Activated naive CD4-positive, alpha-beta T cell treated with anti-CD3 and anti-CD28 coated beads for 36 hours (primary cell): ENCODE results near the gene XPNPEP3. TPM values are rescaled to one million over a fixed set of nuclear protein-coding genes. Genes with fewer than 3 reads are reported as not detected.
"Not testable (repeated sequence)": the region's sequence is repeated elsewhere in the genome, so short reads cannot be mapped to it uniquely, and the experiment has no call there.

ENCODE experiments used
- CTCF ChIA-PET: fragments of 350-600 bp; sonication (Branson Sonifier 250); formaldehyde crosslinking; loops from one replicate; lab custom pipeline; 2021; ENCODE audit warnings: antibody characterized with exemption; lab: Charles Lee
- DNase-seq: peaks from one replicate; pipeline ENCODE4 v3.0.0-alpha.2; 2020
- H3K27ac Mint-ChIP-seq: one replicate; pipeline ENCODE4 v1.8.0; 2021; ENCODE audit warnings: mild to moderate bottlenecking, mixed read lengths
- H3K27me3 Mint-ChIP-seq: one replicate; pipeline ENCODE4 v1.8.0; 2021; ENCODE audit warnings: low read depth, mixed read lengths
- H3K36me3 Mint-ChIP-seq: one replicate; pipeline ENCODE4 v1.8.0; 2021; ENCODE audit warnings: low read depth, mixed read lengths
- H3K4me1 Mint-ChIP-seq: one replicate; pipeline ENCODE4 v1.8.0; 2021; ENCODE audit warnings: low read depth, mixed read lengths
- H3K4me3 Mint-ChIP-seq: one replicate; pipeline ENCODE4 v1.8.0; 2021; ENCODE audit warnings: mild to moderate bottlenecking, moderate library complexity, mixed read lengths
- H3K9me3 Mint-ChIP-seq: one replicate; pipeline ENCODE4 v1.8.0; 2021; ENCODE audit warnings: mixed read lengths
- intact Hi-C: fragments of 100-400 bp; cut with micrococcal nuclease; formaldehyde crosslinking; loops from one replicate; pipeline ENCODE4 v1.15.1; 2023
- total RNA-seq, 2 experiments: library from RNA; stranded (reverse); gene quantifications; one replicate each; pipeline ENCODE4 v1.2.3, GENCODE V29; 2021

XPNPEP3 gene
- total RNA-seq, 2 experiments from 2014 or later: 15.7 to 19.6 TPM

- Mint-ChIP-seq H3K4me3 (no peak overlapping the region), H3K27me3 (no peaks in the 10 kb centered on the region), H3K9me3 (no peaks in the 10 kb centered on the region), H3K36me3 (peaks cover 5% of the 10 kb centered on the region), H3K4me1 (peaks cover 29% of the 10 kb centered on the region), H3K27ac (no peak overlapping the region)
- no peak for DNase-seq
- CTCF ChIA-PET: interaction anchor here (1.6 kb wide), 1 partner anchor 60 kb away, joined by 6 read pairs; no protein-coding TSS in a partner anchor
- intact Hi-C loops: no loop called here
Observed at GRCh38 chr22:40862537-40862936, 5.6 kb downstream of the XPNPEP3 start.

DNA sequence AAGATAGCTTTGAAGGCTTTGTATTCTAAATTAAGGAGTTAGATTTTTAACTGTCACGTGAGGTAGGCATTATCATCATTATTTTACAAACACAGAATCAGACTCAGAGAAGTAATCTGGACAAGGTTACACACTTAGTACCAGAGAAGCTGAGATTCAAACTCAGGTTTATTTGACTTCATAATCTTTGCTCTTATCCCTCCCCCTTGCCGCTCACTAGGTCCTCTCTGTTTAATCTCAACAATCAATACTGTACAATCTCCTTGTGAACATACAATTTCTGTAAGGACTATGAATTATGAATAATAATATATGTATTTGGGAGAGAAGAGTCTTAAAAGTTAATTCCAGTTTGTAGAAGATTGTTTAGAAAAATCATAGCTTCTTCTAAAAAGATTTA is 10.2 kb downstream of the XPNPEP3 start:
- no peaks in the 10 kb centered on the region for H3K9me3 Mint-ChIP-seq
- no peak overlapping the region for H3K4me3 Mint-ChIP-seq
- H3K27me3 Mint-ChIP-seq: no peaks in the 10 kb centered on the region
- CTCF ChIA-PET: interaction anchor here (1.0 to 1.3 kb wide), 2 partner anchors 9 to 56 kb away, joined by 3 to 5 read pairs; no protein-coding TSS in a partner anchor
- intact Hi-C loops: no loop called here
- H3K27ac Mint-ChIP-seq: no peak overlapping the region
- H3K4me1 Mint-ChIP-seq: peaks cover 12% of the 10 kb centered on the region
- DNase-seq: no peak
- peaks cover 6% of the 10 kb centered on the region for H3K36me3 Mint-ChIP-seq

DNA sequence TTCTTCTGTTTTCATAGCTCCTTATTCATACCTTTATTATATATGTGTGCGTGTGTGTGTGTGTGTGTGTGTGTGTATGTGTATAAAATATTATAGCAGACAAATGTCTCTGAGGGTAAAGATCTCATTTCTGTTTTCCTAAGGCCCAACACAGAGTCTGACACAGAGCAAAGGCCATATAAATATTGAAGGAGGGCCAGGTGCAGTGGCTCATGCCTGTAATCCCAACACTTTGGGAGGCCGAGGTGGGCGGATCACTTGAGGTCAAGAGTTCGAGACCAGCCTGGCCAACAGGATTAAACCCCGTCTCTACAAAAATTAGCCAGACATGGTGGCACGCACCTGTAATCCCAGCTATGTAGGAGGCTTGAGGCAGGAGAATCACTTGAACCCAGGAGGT is 11.4 kb downstream of the XPNPEP3 start:
- H3K27ac Mint-ChIP-seq, intact Hi-C loops, H3K27me3 Mint-ChIP-seq, H3K9me3 Mint-ChIP-seq, H3K4me3 Mint-ChIP-seq, DNase-seq, H3K36me3 Mint-ChIP-seq: not testable (repeated sequence)
- CTCF ChIA-PET: interaction anchor here (1.0 to 1.5 kb wide), 3 partner anchors 8 to 185 kb away, joined by 3 to 5 read pairs (median 3); no protein-coding TSS in a partner anchor
- peaks cover 10% of the 10 kb centered on the region for H3K4me1 Mint-ChIP-seq

- H3K27ac Mint-ChIP-seq: no peak overlapping the region
- no peak overlapping the region for H3K4me3 Mint-ChIP-seq
- intact Hi-C loops: no loop called here
- H3K9me3 Mint-ChIP-seq: no peaks in the 10 kb centered on the region
- no peak for DNase-seq
- peaks cover 6% of the 10 kb centered on the region for H3K36me3 Mint-ChIP-seq
- no peaks in the 10 kb centered on the region for H3K4me1 Mint-ChIP-seq
- H3K27me3 Mint-ChIP-seq: no peaks in the 10 kb centered on the region
- CTCF ChIA-PET: no interaction called here
Observed at GRCh38 chr22:40874016-40874415, 17.1 kb downstream of the XPNPEP3 start.

GRCh38 chr22:40875111-40875510 is 18.2 kb downstream of the XPNPEP3 start:
- CTCF ChIA-PET: no interaction called here
- DNase-seq: no peak
- peaks cover 4% of the 10 kb centered on the region for H3K36me3 Mint-ChIP-seq
- H3K9me3 Mint-ChIP-seq: no peaks in the 10 kb centered on the region
- H3K4me3 Mint-ChIP-seq: no peak overlapping the region
- H3K27me3 Mint-ChIP-seq: no peaks in the 10 kb centered on the region
- no peak overlapping the region for H3K27ac Mint-ChIP-seq
- intact Hi-C loops: no loop called here
- no peaks in the 10 kb centered on the region for H3K4me1 Mint-ChIP-seq

DNA sequence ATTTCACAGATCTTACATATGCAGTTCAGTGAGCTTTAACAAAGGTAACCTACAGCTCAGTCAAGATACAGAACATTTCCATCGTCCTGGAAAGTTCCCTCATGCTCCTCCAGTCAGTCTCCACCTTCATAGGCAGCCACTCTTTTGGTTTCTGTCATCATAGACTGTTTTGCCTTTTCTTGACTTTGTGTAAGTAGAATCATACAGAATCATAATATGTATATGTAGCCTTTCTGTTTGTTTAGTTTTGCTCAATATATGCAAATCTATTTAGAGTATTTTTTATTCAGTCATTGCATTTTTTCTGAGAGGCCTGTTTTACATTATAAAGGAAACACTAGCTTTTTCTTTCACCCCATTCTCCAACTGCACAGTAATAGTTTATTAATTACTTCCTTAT is 20.0 kb downstream of the XPNPEP3 start:
- no peaks in the 10 kb centered on the region for H3K4me1 Mint-ChIP-seq

DNA sequence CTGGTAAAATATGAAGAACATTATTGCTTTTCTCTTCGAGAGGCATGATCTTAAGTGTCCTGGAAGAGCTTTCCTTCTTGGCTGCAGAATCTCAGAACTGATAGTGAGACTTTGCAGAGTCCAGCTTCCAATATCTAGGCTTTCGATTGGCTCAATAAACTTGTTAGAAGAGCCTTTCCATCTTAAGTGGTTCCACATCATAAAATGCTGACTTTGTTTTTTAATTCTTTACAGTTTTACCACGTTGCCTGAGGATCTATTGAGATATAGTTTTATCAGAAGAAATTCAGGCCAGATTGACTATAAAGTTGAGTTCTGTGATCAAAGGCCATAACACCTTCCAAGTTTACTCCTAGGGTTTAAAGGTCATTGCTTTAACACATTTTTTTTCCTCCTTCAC is 20.5 kb downstream of the XPNPEP3 start:
- Mint-ChIP-seq H3K27ac (no peak overlapping the region), H3K4me1 (no peaks in the 10 kb centered on the region), H3K4me3 (no peak overlapping the region), H3K9me3 (no peaks in the 10 kb centered on the region), H3K27me3 (no peaks in the 10 kb centered on the region), H3K36me3 (peaks cover 5% of the 10 kb centered on the region)
- CTCF ChIA-PET: no interaction called here
- intact Hi-C loops: no loop called here
- DNase-seq: no peak

More for the DNA sequence above, 20.0 kb downstream of the XPNPEP3 start:
- Mint-ChIP-seq H3K4me3 (no peak overlapping the region), H3K36me3 (peaks cover 3% of the 10 kb centered on the region), H3K27ac (no peak overlapping the region), H3K9me3 (no peaks in the 10 kb centered on the region), H3K27me3 (no peaks in the 10 kb centered on the region)
- DNase-seq: no peak
- intact Hi-C loops: no loop called here
- CTCF ChIA-PET: interaction anchor here (0.7 to 1.4 kb wide), 2 partner anchors 9 to 36 kb away, joined by 3 read pairs; no protein-coding TSS in a partner anchor

- H3K27ac Mint-ChIP-seq: no peak overlapping the region
- DNase-seq: no peak
- no peaks in the 10 kb centered on the region for H3K9me3 Mint-ChIP-seq
- CTCF ChIA-PET: interaction anchor here (0.6 kb wide), 2 partner anchors 38 to 62 kb away, joined by 3 to 5 read pairs; no protein-coding TSS in a partner anchor
- no peaks in the 10 kb centered on the region for H3K27me3 Mint-ChIP-seq
- intact Hi-C loops: no loop called here
- H3K4me3 Mint-ChIP-seq: no peak overlapping the region
- no peaks in the 10 kb centered on the region for H3K4me1 Mint-ChIP-seq
- peaks cover 5% of the 10 kb centered on the region for H3K36me3 Mint-ChIP-seq
Observed at GRCh38 chr22:40878922-40879321, 22.0 kb downstream of the XPNPEP3 start.

DNA sequence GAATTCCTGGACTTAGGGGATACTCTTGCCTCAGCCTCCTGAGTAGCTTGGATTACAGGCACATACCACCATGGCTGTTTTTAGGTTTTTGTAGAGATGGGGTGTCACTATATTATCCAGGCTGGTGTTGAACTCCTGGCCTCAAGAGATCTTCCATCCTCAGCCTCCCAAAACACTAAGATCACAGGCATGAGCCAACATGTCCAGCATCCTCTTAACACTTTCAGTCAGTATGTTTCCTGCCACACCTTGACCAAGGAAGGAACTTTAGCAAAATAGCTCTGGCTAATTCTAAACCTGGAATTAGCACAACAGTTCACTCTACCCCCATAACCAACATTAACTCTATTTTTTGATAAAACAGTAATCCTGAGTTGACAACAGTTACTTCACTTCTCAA is 32.2 kb downstream of the XPNPEP3 start:
- intact Hi-C loops: no loop called here
- no peaks in the 10 kb centered on the region for H3K4me1 Mint-ChIP-seq
- H3K4me3 Mint-ChIP-seq: no peak overlapping the region
- H3K27me3 Mint-ChIP-seq: no peaks in the 10 kb centered on the region
- peak overlapping the region; percentile 34 for H3K27ac Mint-ChIP-seq
- no peak for DNase-seq
- H3K36me3 Mint-ChIP-seq: peaks cover 11% of the 10 kb centered on the region
- CTCF ChIA-PET: interaction anchor here (0.6 to 2.5 kb wide), 2 partner anchors 34 to 454 kb away, joined by 7 to 9 read pairs; no protein-coding TSS in a partner anchor
- H3K9me3 Mint-ChIP-seq: no peaks in the 10 kb centered on the region

- Mint-ChIP-seq H3K4me3 (no peak overlapping the region), H3K36me3 (peaks cover 13% of the 10 kb centered on the region), H3K27me3 (no peaks in the 10 kb centered on the region), H3K4me1 (no peaks in the 10 kb centered on the region), H3K27ac (no peak overlapping the region), H3K9me3 (no peaks in the 10 kb centered on the region)
- CTCF ChIA-PET: interaction anchor here (1.8 to 2.5 kb wide), 2 partner anchors 8 to 32 kb away, joined by 6 to 9 read pairs; no protein-coding TSS in a partner anchor
- DNase-seq: no peak
- intact Hi-C loops: loop anchor here (10.0 kb wide), 1 partner anchor 356 kb away; no protein-coding TSS in a partner anchor
Observed at GRCh38 chr22:40890881-40891280, 33.9 kb downstream of the XPNPEP3 start.

DNA sequence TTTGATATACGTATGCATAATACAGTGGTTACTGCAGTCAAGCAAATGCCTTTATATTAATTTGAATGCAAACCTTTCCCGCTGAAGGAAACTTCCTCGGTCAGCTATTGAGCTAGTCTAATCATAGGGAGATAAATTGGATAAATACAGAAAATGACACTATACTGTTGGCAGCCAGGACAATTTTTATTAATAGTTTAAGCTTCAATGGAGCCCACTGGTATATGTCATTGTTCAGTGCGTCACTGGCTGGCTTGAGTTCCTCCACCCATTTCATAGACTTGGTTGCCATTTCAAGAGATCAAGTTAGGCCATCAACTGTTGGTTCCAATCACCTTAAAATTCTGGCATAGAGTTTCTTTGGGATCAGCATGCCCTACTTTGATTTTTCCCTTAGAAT is 37.5 kb downstream of the XPNPEP3 start:
- Mint-ChIP-seq H3K27ac (no peak overlapping the region), H3K4me3 (no peak overlapping the region), H3K27me3 (no peaks in the 10 kb centered on the region), H3K9me3 (no peaks in the 10 kb centered on the region), H3K4me1 (peaks cover 10% of the 10 kb centered on the region), H3K36me3 (peaks cover 3% of the 10 kb centered on the region)
- no peak for DNase-seq
- CTCF ChIA-PET: no interaction called here
- intact Hi-C loops: loop anchor here (10.0 kb wide), 1 partner anchor 360 kb away; no protein-coding TSS in a partner anchor

- CTCF ChIA-PET: interaction anchor here (0.6 to 2.4 kb wide), 17 partner anchors 8 to 464 kb away, joined by 3 to 14 read pairs (median 4); partner anchors contain the start of gene ST13
- no peaks in the 10 kb centered on the region for H3K27me3 Mint-ChIP-seq
- H3K4me3 Mint-ChIP-seq: peak overlapping the region; percentile 17
- H3K36me3 Mint-ChIP-seq: peaks cover 3% of the 10 kb centered on the region
- peaks cover 12% of the 10 kb centered on the region for H3K4me1 Mint-ChIP-seq
- no peaks in the 10 kb centered on the region for H3K9me3 Mint-ChIP-seq
- H3K27ac Mint-ChIP-seq: peak overlapping the region; percentile 54
- intact Hi-C loops: loop anchor here (1.0 to 10.0 kb wide), 7 partner anchors 43 to 527 kb away; partner anchors contain the start of genes SGSM3, SLC25A17 and ST13
- DNase-seq: peak; percentile 45
Observed at GRCh38 chr22:40898850-40899357, 42.0 kb downstream of the XPNPEP3 start.

DNA sequence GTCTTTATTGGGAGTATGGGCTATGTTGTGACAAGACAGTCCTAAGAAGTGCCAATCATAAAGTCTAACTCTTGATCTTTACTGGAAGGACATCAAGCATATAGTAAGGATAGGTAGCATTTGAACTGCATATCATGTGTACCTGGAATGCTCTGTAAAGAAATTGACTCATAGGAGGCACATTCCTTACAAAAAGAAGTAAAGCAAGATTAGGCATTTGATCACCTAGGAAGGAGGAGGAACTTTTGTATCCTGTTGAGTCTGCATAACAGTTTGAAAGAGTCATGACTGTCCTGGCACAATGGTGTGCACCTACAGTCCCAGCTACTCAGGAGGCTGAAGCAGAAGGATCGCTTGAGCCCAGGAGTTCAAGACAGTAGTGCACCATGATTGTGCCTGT is 47.2 kb downstream of the XPNPEP3 start:
- CTCF ChIA-PET: interaction anchor here (1.1 kb wide), 1 partner anchor 19 kb away, joined by 4 read pairs; no protein-coding TSS in a partner anchor
- peaks cover 5% of the 10 kb centered on the region for H3K4me1 Mint-ChIP-seq
- intact Hi-C loops: no loop called here
- H3K27me3 Mint-ChIP-seq: no peaks in the 10 kb centered on the region
- no peak overlapping the region for H3K27ac Mint-ChIP-seq
- no peak for DNase-seq
- H3K9me3 Mint-ChIP-seq: no peaks in the 10 kb centered on the region
- H3K36me3 Mint-ChIP-seq: no peaks in the 10 kb centered on the region
- H3K4me3 Mint-ChIP-seq: no peak overlapping the region
